Heart left ventricle (tissue), 16 donors: ENCODE results near the gene IL12B. TPM values are rescaled to one million over a fixed set of nuclear protein-coding genes. Genes with fewer than 3 reads are reported as not detected.

Experiments
- ATAC-seq, 4 donors: fragments of 200-7000 bp; cut with Tn5 transposase; one replicate each; pipeline ENCODE4 v1.9.1; 2020 to 2022; ENCODE audit warnings: moderate library complexity in 4 of 4, mild to moderate bottlenecking in 3 of 4, moderate number of reproducible peaks in 1 of 4
- DNase-seq, 5 donors: peaks; one replicate each; pipeline ENCODE4 v3.0.0-alpha.2; 2020
- H3K27ac ChIP-seq, 12 donors: fragments of 200-600 bp; sonication (generic) in 4 of 12; one replicate each; pipeline versions ENCODE4 v1.5.0 to v1.8.0; 2016 to 2022; ENCODE audit warnings: mild to moderate bottlenecking in 2 of 12
- H3K27me3 ChIP-seq, 9 donors: fragments of 200-600 bp; sonication (generic) in 2 of 9; one replicate each; pipeline versions ENCODE4 v1.5.1 to v1.8.0; 2016 to 2022; ENCODE audit warnings: mild to moderate bottlenecking in 3 of 9
- H3K36me3 ChIP-seq, 9 donors: fragments of 200-600 bp; sonication (generic) in 2 of 9; one replicate each; pipeline versions ENCODE4 v1.5.0 to v1.8.0; 2018 to 2022; ENCODE audit warnings: mild to moderate bottlenecking in 2 of 9
- H3K4me1 ChIP-seq, 12 donors: fragments of 200-600 bp; sonication (generic) in 4 of 12; one replicate each; pipeline versions ENCODE4 v1.5.0 to v1.8.0; 2016 to 2022; ENCODE audit warnings: mild to moderate bottlenecking in 3 of 12
- H3K4me3 ChIP-seq, 12 donors: fragments of 200-600 bp; sonication (generic) in 4 of 12; one replicate each; pipeline versions ENCODE4 v1.5.0 to v1.8.0; 2017 to 2022; ENCODE audit warnings: mild to moderate bottlenecking in 9 of 12, moderate library complexity in 4 of 12
- H3K9me3 ChIP-seq, 12 donors: fragments of 200-600 bp; sonication (generic) in 4 of 12; one replicate each; pipeline versions ENCODE4 v1.5.0 to v1.8.0; 2016 to 2022; ENCODE audit warnings: mild to moderate bottlenecking in 1 of 12
- CTCF ChIP-seq, 12 donors: fragments of 200-600 bp; sonication (generic) in 4 of 12; IDR thresholded peaks; one replicate each; pipeline versions ENCODE4 v1.5.0 to v1.8.0; 2018 to 2022; ENCODE audit warnings: antibody characterized with exemption in 12 of 12, mild to moderate bottlenecking in 5 of 12
- POLR2A ChIP-seq, 2 donors: fragments of 450-650 bp; IDR thresholded peaks; one replicate each; pipeline ENCODE4 v1.6.1; 2017; ENCODE audit warnings: antibody characterized with exemption in 2 of 2, mild to moderate bottlenecking in 2 of 2, moderate library complexity in 2 of 2
- WGBS, 4 donors: extraction: QIAGEN DNeasy Blood & Tissue Kit in 2 of 4; methylation state at CpG; one replicate each; pipeline versions ENCODE4 v1.1.5 to v1.1.7; 2013 to 2018; 5-methylcytosine and 5-hydroxymethylcytosine counted together
- intact Hi-C, 10 donors: fragments of 100-400 bp; cut with DNase I; formaldehyde crosslinking; loops; one replicate each; pipeline versions ENCODE4 v1.11.1 to v1.14.2; 2022
- polyA plus RNA-seq, 2 donors: library from polyadenylated mRNA; stranded (reverse); fragments of 200-250 nt; gene quantifications; one replicate each; pipeline ENCODE4 v1.2.3, GENCODE V29; 2013
- total RNA-seq, 9 donors: library from RNA; depleted of rRNA in 2 of 9; stranded (reverse); fragments of >200 nt in 2 of 9; fragmentation: NEBNext Ultra II Directional in 3 of 9; extraction: Animal tissue kit (Norgen Biotek cat#: 25700) in 3 of 9; gene quantifications; one replicate each; pipeline versions ENCODE4 v1.1.0 to v1.2.4, GENCODE V29; 2016 to 2023
- donor health status: ischemic (EF 13 %, LVEDD 7.1; RV severe dilation, severe dysfunction).
- donor health status: healthy with polysubstance abuse.
- donor health status: DM: no; HTN: yes; CAD: no.
- donor health status: DM: no; HTN: no; CAD: no.
- donor health status: ischemic (EF 25% LVEDD 6.9; RV normal size, moderate dysfunction).
- donor health status: ischemic (EF 25% LVEDD 5.7; RV mildly dilated, moderate dysfunction).
- donor health status: healthy.
- donor health status: DM: yes; HTN: yes; CAD: no.
- donor health status: ischemic (EF 35%, LVEDD 5.7; RV mildly dilated, moderate dysfunction).
- donor health status: nonischemic (EF 11% LVEDD 7.7; RV severe dilation, severe dysfunction).
- donor health status: DM: yes; HTN: yes; CAD: no.
- donor health status: PGD.
- donor health status: ischemic (EF 29% LVEDD 5.4; RV normal size, mild dysfunction).
- donor health status: nonischemic (EF 23%, LVEDD 6.1; RV moderate dilation, normal function).

The IL12B gene
- total and polyA plus RNA-seq, 11 donors = not detected

- WGBS, 4 donors = 0% methylated on average over 1 of the region's 1 CpG
- intact Hi-C loops = loop anchor here in 1 of 10 donors (10.0 kb wide), 1 partner anchor 169 kb away; no protein-coding TSS in a partner anchor
- no peak overlapping the region for H3K27ac ChIP-seq
- TF ChIP-seq POLR2A (IDR thresholded peaks at IDR 0.05) (no peak), CTCF (IDR thresholded peaks at IDR 0.05) (no peak)
- ATAC-seq = peak in 2 of 4 donors; percentile 23 to 74
- no peaks in the 10 kb centered on the region for H3K36me3 ChIP-seq
- peaks cover 0 to 18% (median 4%) of the 10 kb centered on the region in 12 donors for H3K9me3 ChIP-seq
- H3K4me3 ChIP-seq = no peak overlapping the region
- DNase-seq = peak in 1 of 5 donors; percentile 37
- peaks cover 0 to 20% (median 5%) of the 10 kb centered on the region in 12 donors for H3K4me1 ChIP-seq
- no peaks in the 10 kb centered on the region for H3K27me3 ChIP-seq
Measured at GRCh38 chr5:159345336-159345735, 15.0 kb upstream of the IL12B start.

- WGBS, 4 donors = 81 to 89% (median 84%) methylated on average over 4 of the region's 4 CpGs
- intact Hi-C loops = loop anchor here in 1 of 10 donors (10.0 kb wide), 1 partner anchor 171 kb away; no protein-coding TSS in a partner anchor
- H3K27me3 ChIP-seq = no peaks in the 10 kb centered on the region
- H3K9me3 ChIP-seq = peaks cover 0 to 18% (median 4%) of the 10 kb centered on the region in 12 donors
- peaks cover 0 to 22% (median 5%) of the 10 kb centered on the region in 12 donors for H3K4me1 ChIP-seq
- no peak for TF ChIP-seq CTCF (IDR thresholded peaks at IDR 0.05)
- no peak for TF ChIP-seq POLR2A (IDR thresholded peaks at IDR 0.05)
- no peaks in the 10 kb centered on the region for H3K36me3 ChIP-seq
- ATAC-seq (no peak), DNase-seq (no peak)
- no peak overlapping the region for H3K27ac ChIP-seq
- no peak overlapping the region for H3K4me3 ChIP-seq
Measured at GRCh38 chr5:159343295-159344094, 13.2 kb upstream of the IL12B start.

- 88 to 97% (median 93%) methylated on average over 1 of the region's 1 CpG for WGBS, 4 donors
- TF ChIP-seq POLR2A (IDR thresholded peaks at IDR 0.05) (no peak), CTCF (IDR thresholded peaks at IDR 0.05) (no peak)
- no peak for ATAC-seq
- no peaks in the 10 kb centered on the region for H3K36me3 ChIP-seq
- no peak overlapping the region for H3K27ac ChIP-seq
- intact Hi-C loops = loop anchor here in 1 of 10 donors (10.0 kb wide), 1 partner anchor 172 kb away; no protein-coding TSS in a partner anchor
- DNase-seq = no peak
- peaks cover 0 to 28% (median 5%) of the 10 kb centered on the region in 12 donors for H3K4me1 ChIP-seq
- peaks cover 0 to 18% (median 4%) of the 10 kb centered on the region in 12 donors for H3K9me3 ChIP-seq
- no peaks in the 10 kb centered on the region for H3K27me3 ChIP-seq
- H3K4me3 ChIP-seq = no peak overlapping the region
Measured at GRCh38 chr5:159342840-159343239, 12.6 kb upstream of the IL12B start.

- ATAC-seq (peak; percentile 69 to 90 (median 86)), DNase-seq (peak in 4 of 5 donors; percentile 62 to 67 (median 64))
- Histone ChIP-seq H3K4me3 (no peak overlapping the region), H3K9me3 (peaks cover 0 to 18% (median 4%) of the 10 kb centered on the region in 12 donors), H3K27ac (peak overlapping the region in 4 of 12 donors; percentile 26 to 56 (median 32)), H3K4me1 (peaks cover 0 to 38% (median 5%) of the 10 kb centered on the region in 12 donors), H3K36me3 (no peaks in the 10 kb centered on the region), H3K27me3 (no peaks in the 10 kb centered on the region)
- TF ChIP-seq POLR2A (IDR thresholded peaks at IDR 0.05) = no peak
- no peak for TF ChIP-seq CTCF (IDR thresholded peaks at IDR 0.05)
- intact Hi-C loops = loop anchor here in 1 of 10 donors (10.0 kb wide), 1 partner anchor 173 kb away; no protein-coding TSS in a partner anchor
- 9 to 18% (median 16%) methylated on average over 4 of the region's 4 CpGs for WGBS, 4 donors
Measured at GRCh38 chr5:159341906-159342310, 11.6 kb upstream of the IL12B start.
